HepG2 (cell line): Measurements from ENCODE around the gene SEMA4F. TPM values are rescaled to one million over a fixed set of nuclear protein-coding genes. Genes with fewer than 3 reads are reported as not detected.

Source experiments
- ATAC-seq: fragments of 200-7000 bp; cut with Tn5 transposase; 3 replicates; pipeline ENCODE4 v1.9.1; 2020; ENCODE audit warnings: mild to moderate bottlenecking, moderate library complexity
- BruUV-seq: library from RNA; stranded (reverse); fragments of 400-500 nt; replicated peaks from 2 replicates; lab custom pipeline; 2021; lab: Mats Ljungman, UMichigan
- CTCF ChIA-PET: fragments of 300-600 bp; formaldehyde crosslinking; extraction: SDS; loops from one replicate; lab custom pipeline; 2021; ENCODE audit warnings: low total read pairs, inconsistent platforms, low intra/inter-chr PET ratio; lab: Yijun Ruan, JAX
- POLR2A ChIA-PET: fragments of 350-600 bp; sonication (Branson Sonifier 250); formaldehyde crosslinking; loops from one replicate; lab custom pipeline; 2020; ENCODE audit warnings: antibody characterized with exemption, inconsistent platforms; lab: Yijun Ruan, JAX
- DNase-seq: peaks from one replicate; pipeline ENCODE4 v3.0.0-alpha.2; 2015; ENCODE audit warnings: low spot score
- FAIRE-seq: peaks from 3 replicates; lab custom pipeline; 2011; peaks lifted over from hg19 to GRCh38; lab: Jason Lieb, UNC
- H2AFZ ChIP-seq: one replicate; pipeline ENCODE4 v1.6.1; 2011; ENCODE audit warnings: low read length, inconsistent platforms
- H3K27ac ChIP-seq: fragments of 300-600 bp; 3 replicates; pipeline ENCODE4 v1.8.0; 2011; ENCODE audit warnings: mixed run types, mild to moderate bottlenecking, mixed read lengths, low read length, inconsistent platforms; ENCODE audit not compliant: insufficient read depth; ENCODE audit errors: extremely low read length
- H3K27me3 ChIP-seq, 2 experiments: fragments of 200-600 bp in 1 of 2; 2 replicates in 1 of 2; 3 replicates in 1 of 2; pipeline versions ENCODE4 v1.6.0 to v1.8.0; 2011; ENCODE audit warnings: low read length in 2 of 2, mild to moderate bottlenecking in 2 of 2, moderate library complexity in 2 of 2, inconsistent platforms in 1 of 2; ENCODE audit not compliant: insufficient read depth in 2 of 2, control insufficient read depth in 1 of 2
- H3K36me3 ChIP-seq, 2 experiments: fragments of 200-600 bp in 1 of 2; replicated peaks in 1 of 2; 2 replicates in 1 of 2; 3 replicates in 1 of 2; pipeline versions ENCODE4 v1.5.1 to v1.8.0; 2011; ENCODE audit warnings: low read length in 2 of 2, inconsistent platforms in 1 of 2; ENCODE audit not compliant: insufficient read depth in 2 of 2, control insufficient read depth in 1 of 2
- H3K4me1 ChIP-seq: 2 replicates; pipeline ENCODE4 v1.5.1; 2012; ENCODE audit warnings: low read length, inconsistent platforms; ENCODE audit not compliant: insufficient read depth
- H3K4me2 ChIP-seq: 2 replicates; pipeline ENCODE4 v1.6.0; 2011; ENCODE audit warnings: low read depth, low read length, inconsistent platforms
- H3K4me3 ChIP-seq, 3 experiments: fragments of 200-600 bp in 1 of 3; sonication (generic), shearing (Covaris generic) in 1 of 3; replicated peaks in 1 of 3; 2 replicates each; pipeline ENCODE4 v1.5.1; 2011 to 2016; ENCODE audit warnings: low read length in 3 of 3, inconsistent platforms in 2 of 3, low read depth in 2 of 3, mild to moderate bottlenecking in 2 of 3, control low read depth in 1 of 3, mixed read lengths in 1 of 3; ENCODE audit not compliant: insufficient read depth in 1 of 3
- H3K79me2 ChIP-seq: one replicate; pipeline ENCODE4 v1.6.1; 2011; ENCODE audit warnings: low read length, inconsistent platforms; ENCODE audit not compliant: insufficient read depth
- H3K9ac ChIP-seq: 2 replicates; pipeline ENCODE4 v1.6.0; 2011; ENCODE audit warnings: mild to moderate bottlenecking, low read depth, low read length, inconsistent platforms; ENCODE audit not compliant: insufficient read depth
- H3K9me3 ChIP-seq: 2 replicates; pipeline ENCODE4 v1.5.1; 2012; ENCODE audit warnings: mild to moderate bottlenecking, low read length
- H4K20me1 ChIP-seq: 2 replicates; pipeline ENCODE4 v1.6.0; 2011; ENCODE audit warnings: inconsistent platforms, mild to moderate bottlenecking, low read length, moderate library complexity; ENCODE audit not compliant: insufficient read depth
- FOXA1 ChIP-seq, 2 experiments: fragments of 450-650 bp in 1 of 2; sonication (generic) in 1 of 2; formaldehyde crosslinking in 1 of 2; IDR thresholded peaks; 2 replicates each; pipeline versions ENCODE4 v1.4.0 to v1.6.1; 2016 to 2020; ENCODE audit warnings: missing genetic modification reagents in 1 of 2
- FOXA3 ChIP-seq: IDR thresholded peaks from 2 replicates; pipeline ENCODE4 v1.6.1; 2016; ENCODE audit warnings: missing genetic modification reagents, missing compliant biosample characterization
- FOXP1 ChIP-seq, 2 experiments: fragments of 450-650 bp in 1 of 2; IDR thresholded peaks; 2 replicates each; pipeline ENCODE4 v1.6.1; 2017 to 2018; ENCODE audit warnings: antibody characterized with exemption in 1 of 2
- GPBP1L1 ChIP-seq: sonication (generic); formaldehyde crosslinking; IDR thresholded peaks from 2 replicates; pipeline ENCODE4 v1.5.0; 2020; ENCODE audit warnings: mild to moderate bottlenecking, missing genetic modification reagents
- KAT2B ChIP-seq: fragments of 150-350 bp; IDR thresholded peaks from 2 replicates; pipeline ENCODE4 v1.6.1; 2014; ENCODE audit warnings: low read depth, low read length, borderline replicate concordance
- NR2F6 ChIP-seq, 2 experiments: IDR thresholded peaks; 2 replicates each; pipeline ENCODE4 v1.6.1; 2016; ENCODE audit warnings: antibody characterized with exemption in 1 of 2, mild to moderate bottlenecking in 1 of 2
- RFXANK ChIP-seq: IDR thresholded peaks from 2 replicates; pipeline ENCODE4 v1.6.1; 2016
- TCF7 ChIP-seq: sonication (generic); IDR thresholded peaks from 2 replicates; pipeline ENCODE4 v1.6.1; 2016; ENCODE audit warnings: antibody characterized with exemption, low read depth
- TFAP4 ChIP-seq: sonication (generic); IDR thresholded peaks from 2 replicates; pipeline ENCODE4 v1.6.1; 2016; ENCODE audit warnings: low read depth, borderline replicate concordance
- ZUFSP ChIP-seq: sonication (generic); formaldehyde crosslinking; IDR thresholded peaks from 2 replicates; pipeline ENCODE4 v1.9.0; 2021; ENCODE audit warnings: missing genetic modification reagents, mild to moderate bottlenecking, borderline replicate concordance
- WGBS: methylation state at CpG from one replicate; pipeline ENCODE4 v1.1.6; 2017; ENCODE audit warnings: low lambda C conversion rate; 5-methylcytosine and 5-hydroxymethylcytosine counted together
- in situ Hi-C: cut with HindIII; loops from 2 replicates; pipeline ENCODE4 v1.10.0; 2017; ENCODE audit warnings: low pct_unique_long_range_greater_than_20kb; ENCODE audit not compliant: extremely low pct_ligation_motif_present
- intact Hi-C: fragments of 100-400 bp; cut with micrococcal nuclease; formaldehyde crosslinking; loops from one replicate; pipeline ENCODE4 v1.10.0; 2022; ENCODE audit not compliant: unreplicated experiment
- polyA plus RNA-seq, 8 experiments: library from polyadenylated mRNA; depleted of rRNA in 3 of 8; stranded (reverse) in 7 of 8; unstranded in 1 of 8; fragments of >200 nt; fragmentation: Illumina TruSeq in 4 of 8; extraction: Trizol in 4 of 8; gene quantifications; 2 replicates each; pipeline versions ENCODE4 v1.2.1 to v1.2.3, GENCODE V29; 2011 to 2016; ENCODE audit warnings: low read depth in 4 of 8, missing spikeins in 1 of 8, mixed read lengths in 1 of 8; ENCODE audit not compliant: insufficient read depth in 1 of 8
- total RNA-seq, 5 experiments: library from RNA; depleted of rRNA; stranded (reverse); fragments of >200 nt; fragmentation: Illumina TruSeq; extraction: Trizol; gene quantifications; 2 replicates each; pipeline ENCODE4 v1.2.3, GENCODE V29; 2016; ENCODE audit warnings: low read depth in 1 of 5

SEMA4F gene
- total and polyA plus RNA-seq, 2 of the 13 experiments (the other 11 are each of a cell fraction or from before 2014, with no cell fraction given) = 7.1 to 10.3 TPM

- no TSS peak for BruUV-seq
- Histone ChIP-seq H3K4me3 (no peak overlapping the region), H3K79me2 (no peaks in the 10 kb centered on the region), H2AFZ (no peak overlapping the region), H4K20me1 (no peaks in the 10 kb centered on the region), H3K4me2 (no peak overlapping the region), H3K36me3 (no peaks in the 10 kb centered on the region), H3K27ac (no peak overlapping the region), H3K9me3 (no peaks in the 10 kb centered on the region), H3K27me3 (0 out of 5 replicates have a peak, but pooled peaks cover 0 to 2% of the 10 kb centered on the region in 2 experiments), H3K9ac (no peak overlapping the region), H3K4me1 (no peaks in the 10 kb centered on the region)
- intact Hi-C loops (no loop called here), in situ Hi-C loops (no loop called here)
- no peak for FAIRE-seq
- ATAC-seq = no peak
- ChIA-PET POLR2A (no interaction called here), CTCF (no interaction called here)
- DNase-seq = no peak
- TF ChIP-seq GPBP1L1 (CRISPR knock-in tag) (no peak), RFXANK (CRISPR knock-in tag) (no peak)
Measured at GRCh38 chr2:74632939-74633312, 21.1 kb upstream of the SEMA4F start.

GRCh38 chr2:74639550-74639949 is 14.5 kb upstream of the SEMA4F start:
- H3K9me3 ChIP-seq = no peaks in the 10 kb centered on the region
- peak; percentile 43 for ATAC-seq
- H3K4me3 ChIP-seq = no peak overlapping the region
- TF ChIP-seq FOXA1 (IDR thresholded peaks at IDR 0.05) = no peak
- peak; percentile 55; the same call in 1 of the 2 replicates for TF ChIP-seq FOXA1 (CRISPR knock-in tag; IDR thresholded peaks at IDR 0.05)
- no peak for TF ChIP-seq ZUFSP (CRISPR knock-in tag)
- no peak for TF ChIP-seq FOXP1 (IDR thresholded peaks at IDR 0.05)
- peak; percentile 45 for TF ChIP-seq FOXP1 (CRISPR knock-in tag; IDR thresholded peaks at IDR 0.05)
- peak; percentile 25; the same call in 1 of the 2 replicates for TF ChIP-seq TCF7
- peak; percentile 25; the same call in 1 of the 2 replicates for TF ChIP-seq TFAP4
- no peak for TF ChIP-seq KAT2B
- TF ChIP-seq NR2F6 (IDR thresholded peaks at IDR 0.05) = peak; percentile 28; the same call in 1 of the 2 replicates
- no peak for TF ChIP-seq NR2F6 (CRISPR knock-in tag; IDR thresholded peaks at IDR 0.05)
- peak; percentile 72 for TF ChIP-seq FOXA3 (CRISPR knock-in tag)
- peaks cover 14% of the 10 kb centered on the region for H3K4me1 ChIP-seq
- H3K79me2 ChIP-seq = no peaks in the 10 kb centered on the region
- no peak overlapping the region for H3K27ac ChIP-seq
- WGBS = 21% methylated on average over 2 of the region's 2 CpGs
- in situ Hi-C loops = no loop called here
- no peaks in the 10 kb centered on the region for H3K36me3 ChIP-seq
- no peak overlapping the region for H3K9ac ChIP-seq
- BruUV-seq = no TSS peak
- POLR2A ChIA-PET = interaction anchor here (0.9 kb wide), 1 partner anchor 519 kb away, joined by 3 read pairs; no protein-coding TSS in a partner anchor
- intact Hi-C loops = no loop called here
- no peaks in the 10 kb centered on the region for H3K27me3 ChIP-seq
- CTCF ChIA-PET = no interaction called here
- H4K20me1 ChIP-seq = no peaks in the 10 kb centered on the region
- DNase-seq = no peak
- no peak for FAIRE-seq
- H2AFZ ChIP-seq = no peak overlapping the region
- no peak overlapping the region for H3K4me2 ChIP-seq
